ENCODE data around the gene XYLT1. TPM values are rescaled to one million over a fixed set of nuclear protein-coding genes. Genes with fewer than 3 reads are reported as not detected.

XYLT1 gene
- total RNA-seq, 2 donors from 2014 or later: 5.1 to 19.3 TPM

- Histone ChIP-seq H3K27ac (no peak overlapping the region), H3K4me1 (replicated peaks) (no peaks in the 10 kb centered on the region), H3K9me3 (no peaks in the 10 kb centered on the region), H3K4me3 (no peak overlapping the region), H3K36me3 (no peaks in the 10 kb centered on the region), H3K27me3 (replicated peaks; ENCODE audit: insufficient read depth) (no peaks in the 10 kb centered on the region)
- no peak for DNase-seq (ENCODE audit: low spot score)
- intact Hi-C loops (cut with DNase I): no loop called here
- 65% methylated on average over 15 of the region's 16 CpGs for WGBS
- no peak for TF ChIP-seq POLR2AphosphoS5 (IDR thresholded peaks at IDR 0.05)
- no peak for TF ChIP-seq POLR2A (IDR thresholded peaks at IDR 0.05)
- TF ChIP-seq CTCF (IDR thresholded peaks at IDR 0.05): no peak
Observed at GRCh38 chr16:17266608-17267313, 204.0 kb downstream of the XYLT1 start.

GRCh38 chr16:17265154-17265553 is 205.6 kb downstream of the XYLT1 start:
- no peaks in the 10 kb centered on the region for H3K4me1 ChIP-seq (replicated peaks)
- no peaks in the 10 kb centered on the region for H3K27me3 ChIP-seq (replicated peaks; ENCODE audit: insufficient read depth)
- no peak for DNase-seq (ENCODE audit: low spot score)
- 100% methylated on average over 1 of the region's 1 CpG for WGBS
- H3K4me3 ChIP-seq: no peak overlapping the region
- intact Hi-C loops (cut with DNase I): no loop called here
- no peaks in the 10 kb centered on the region for H3K9me3 ChIP-seq
- H3K27ac ChIP-seq: no peak overlapping the region
- no peaks in the 10 kb centered on the region for H3K36me3 ChIP-seq
- TF ChIP-seq POLR2A (IDR thresholded peaks at IDR 0.05) (no peak), POLR2AphosphoS5 (IDR thresholded peaks at IDR 0.05) (no peak), CTCF (IDR thresholded peaks at IDR 0.05) (no peak)

GRCh38 chr16:17261197-17261858 is 209.4 kb downstream of the XYLT1 start:
- intact Hi-C loops (cut with DNase I): no loop called here
- Histone ChIP-seq H3K4me3 (no peak overlapping the region), H3K4me1 (replicated peaks) (no peaks in the 10 kb centered on the region), H3K9me3 (no peaks in the 10 kb centered on the region), H3K36me3 (no peaks in the 10 kb centered on the region), H3K27me3 (replicated peaks; ENCODE audit: insufficient read depth) (no peaks in the 10 kb centered on the region), H3K27ac (no peak overlapping the region)
- TF ChIP-seq CTCF (IDR thresholded peaks at IDR 0.05) (no peak), POLR2A (IDR thresholded peaks at IDR 0.05) (no peak)
- WGBS: 83% methylated on average over 5 of the region's 5 CpGs
- no peak for DNase-seq (ENCODE audit: low spot score)

GRCh38 chr16:17260276-17260849 is 210.4 kb downstream of the XYLT1 start:
- H3K4me3 ChIP-seq: no peak overlapping the region
- H3K9me3 ChIP-seq: no peaks in the 10 kb centered on the region
- no peaks in the 10 kb centered on the region for H3K36me3 ChIP-seq
- DNase-seq (ENCODE audit: low spot score): no peak
- 93% methylated on average over 5 of the region's 5 CpGs for WGBS
- H3K27ac ChIP-seq: no peak overlapping the region
- H3K4me1 ChIP-seq (replicated peaks): no peaks in the 10 kb centered on the region
- intact Hi-C loops (cut with DNase I): no loop called here
- H3K27me3 ChIP-seq (replicated peaks; ENCODE audit: insufficient read depth): no peaks in the 10 kb centered on the region
- no peak for TF ChIP-seq POLR2AphosphoS5 (IDR thresholded peaks at IDR 0.05)
- no peak for TF ChIP-seq CTCF (IDR thresholded peaks at IDR 0.05)
- no peak for TF ChIP-seq POLR2A (IDR thresholded peaks at IDR 0.05)
